ENCODE data around the gene POLR3B.

DNA sequence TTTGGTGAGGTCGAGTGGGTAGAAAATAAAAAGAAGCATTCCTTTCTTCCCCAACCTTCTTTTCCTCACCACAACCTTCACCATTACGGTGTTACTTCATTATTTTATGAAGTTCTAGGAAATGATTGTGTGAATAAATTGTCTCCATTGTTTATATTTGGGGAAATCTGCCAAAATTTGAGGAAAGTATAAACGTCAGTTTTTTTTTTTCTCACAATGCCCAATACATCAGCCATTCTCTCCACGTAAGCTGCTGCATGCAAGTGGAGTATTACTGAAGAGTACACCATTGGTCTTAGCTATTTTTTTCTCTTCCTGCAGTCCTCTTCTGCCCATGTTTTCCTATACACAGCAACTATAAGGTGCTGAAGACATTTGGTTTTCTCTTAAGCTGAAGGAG lies 9.1 kb upstream of the POLR3B start:
- TF ChIP-seq, protein P1, sequence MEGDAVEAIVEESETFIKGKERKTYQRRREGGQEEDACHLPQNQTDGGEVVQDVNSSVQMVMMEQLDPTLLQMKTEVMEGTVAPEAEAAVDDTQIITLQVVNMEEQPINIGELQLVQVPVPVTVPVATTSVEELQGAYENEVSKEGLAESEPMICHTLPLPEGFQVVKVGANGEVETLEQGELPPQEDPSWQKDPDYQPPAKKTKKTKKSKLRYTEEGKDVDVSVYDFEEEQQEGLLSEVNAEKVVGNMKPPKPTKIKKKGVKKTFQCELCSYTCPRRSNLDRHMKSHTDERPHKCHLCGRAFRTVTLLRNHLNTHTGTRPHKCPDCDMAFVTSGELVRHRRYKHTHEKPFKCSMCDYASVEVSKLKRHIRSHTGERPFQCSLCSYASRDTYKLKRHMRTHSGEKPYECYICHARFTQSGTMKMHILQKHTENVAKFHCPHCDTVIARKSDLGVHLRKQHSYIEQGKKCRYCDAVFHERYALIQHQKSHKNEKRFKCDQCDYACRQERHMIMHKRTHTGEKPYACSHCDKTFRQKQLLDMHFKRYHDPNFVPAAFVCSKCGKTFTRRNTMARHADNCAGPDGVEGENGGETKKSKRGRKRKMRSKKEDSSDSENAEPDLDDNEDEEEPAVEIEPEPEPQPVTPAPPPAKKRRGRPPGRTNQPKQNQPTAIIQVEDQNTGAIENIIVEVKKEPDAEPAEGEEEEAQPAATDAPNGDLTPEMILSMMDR (IDR thresholded peaks at IDR 0.05) = no peak
- TF ChIP-seq POLR2A (IDR thresholded peaks at IDR 0.05) = no peak
